ENCODE data around the gene PPP2R2B.

DNA sequence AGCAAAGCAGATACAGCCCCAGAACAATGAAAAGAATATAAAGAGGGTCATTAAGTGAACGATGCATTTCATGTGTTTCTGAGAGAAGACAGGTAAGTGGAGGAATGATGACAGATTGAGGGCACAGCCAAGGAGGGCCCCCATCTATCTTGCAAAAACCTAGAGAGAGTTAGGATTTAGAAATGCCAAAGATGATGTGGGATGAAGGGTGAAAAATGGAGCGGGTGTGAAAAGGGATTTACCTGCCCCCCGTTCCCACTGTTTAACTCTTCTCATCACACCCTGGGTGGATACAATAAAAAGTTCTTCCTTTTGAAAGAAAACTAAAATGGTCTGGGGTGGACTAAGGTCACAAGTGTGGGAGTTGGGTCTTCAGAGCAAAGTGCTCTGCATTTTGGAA, 18.5 kb upstream of the PPP2R2B start:
- TF ChIP-seq, protein P1, sequence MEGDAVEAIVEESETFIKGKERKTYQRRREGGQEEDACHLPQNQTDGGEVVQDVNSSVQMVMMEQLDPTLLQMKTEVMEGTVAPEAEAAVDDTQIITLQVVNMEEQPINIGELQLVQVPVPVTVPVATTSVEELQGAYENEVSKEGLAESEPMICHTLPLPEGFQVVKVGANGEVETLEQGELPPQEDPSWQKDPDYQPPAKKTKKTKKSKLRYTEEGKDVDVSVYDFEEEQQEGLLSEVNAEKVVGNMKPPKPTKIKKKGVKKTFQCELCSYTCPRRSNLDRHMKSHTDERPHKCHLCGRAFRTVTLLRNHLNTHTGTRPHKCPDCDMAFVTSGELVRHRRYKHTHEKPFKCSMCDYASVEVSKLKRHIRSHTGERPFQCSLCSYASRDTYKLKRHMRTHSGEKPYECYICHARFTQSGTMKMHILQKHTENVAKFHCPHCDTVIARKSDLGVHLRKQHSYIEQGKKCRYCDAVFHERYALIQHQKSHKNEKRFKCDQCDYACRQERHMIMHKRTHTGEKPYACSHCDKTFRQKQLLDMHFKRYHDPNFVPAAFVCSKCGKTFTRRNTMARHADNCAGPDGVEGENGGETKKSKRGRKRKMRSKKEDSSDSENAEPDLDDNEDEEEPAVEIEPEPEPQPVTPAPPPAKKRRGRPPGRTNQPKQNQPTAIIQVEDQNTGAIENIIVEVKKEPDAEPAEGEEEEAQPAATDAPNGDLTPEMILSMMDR (IDR thresholded peaks at IDR 0.05) = no peak
- TF ChIP-seq POLR2A (IDR thresholded peaks at IDR 0.05) = no peak
